Naive thymus-derived CD4-positive, alpha-beta T cell (primary cell): ENCODE results near the gene UBC. TPM values are rescaled to one million over a fixed set of nuclear protein-coding genes. Genes with fewer than 3 reads are reported as not detected.

Source experiments
- ATAC-seq: fragments of 150-1000 bp; cut with Tn5 transposase; 2 replicates; pipeline ENCODE4 v1.10.0; 2021; ENCODE audit warnings: mild to moderate bottlenecking, moderate library complexity
- CTCF ChIA-PET: fragments of 350-600 bp; sonication (Branson Sonifier 250); formaldehyde crosslinking; loops from one replicate; lab custom pipeline; 2021; ENCODE audit warnings: antibody characterized with exemption; lab: Charles Lee
- POLR2A ChIA-PET: fragments of 350-600 bp; sonication (Branson Sonifier 250); formaldehyde crosslinking; loops from one replicate; lab custom pipeline; 2021; ENCODE audit warnings: antibody characterized with exemption, inconsistent platforms; lab: Charles Lee
- DNase-seq, 9 donors: peaks; one replicate each; pipeline versions ENCODE4 v3.0.0 to v3.0.0-alpha.2; 2020 to 2022; ENCODE audit warnings: mixed read lengths in 1 of 9
- H3K27ac ChIP-seq: one replicate; pipeline ENCODE4 v1.7.0; 2013; ENCODE audit warnings: mild to moderate bottlenecking, low read depth, low read length, moderate library complexity
- H3K27me3 ChIP-seq, 2 donors: one replicate each; pipeline ENCODE4 v1.7.0; 2013; ENCODE audit warnings: low read length in 2 of 2, mild to moderate bottlenecking in 2 of 2, moderate library complexity in 2 of 2; ENCODE audit not compliant: control insufficient read depth in 2 of 2, insufficient read depth in 2 of 2
- H3K36me3 ChIP-seq, 3 experiments: 1 replicate in 2 of 3; 2 replicates in 1 of 3; pipeline ENCODE4 v1.7.0; 2013; ENCODE audit warnings: low read length in 3 of 3, mild to moderate bottlenecking in 3 of 3, moderate library complexity in 1 of 3; ENCODE audit not compliant: insufficient read depth in 3 of 3, control insufficient read depth in 2 of 3
- H3K4me1 ChIP-seq, 2 donors: one replicate each; pipeline ENCODE4 v1.7.0; 2013; ENCODE audit warnings: low read length in 2 of 2, mild to moderate bottlenecking in 2 of 2, moderate library complexity in 1 of 2; ENCODE audit not compliant: control insufficient read depth in 2 of 2, insufficient read depth in 2 of 2
- H3K4me3 ChIP-seq: 2 replicates; pipeline ENCODE4 v1.7.0; 2013; ENCODE audit warnings: mild to moderate bottlenecking, low read length
- H3K9me3 ChIP-seq, 3 experiments: 1 replicate in 2 of 3; 2 replicates in 1 of 3; pipeline ENCODE4 v1.7.0; 2013; ENCODE audit warnings: low read length in 3 of 3; ENCODE audit not compliant: control insufficient read depth in 2 of 3
- H3K27ac Mint-ChIP-seq, 9 donors: one replicate each; pipeline ENCODE4 v1.8.0; 2020 to 2022; ENCODE audit warnings: mixed read lengths in 9 of 9, mild to moderate bottlenecking in 8 of 9, moderate library complexity in 5 of 9, inconsistent platforms in 2 of 9
- H3K27me3 Mint-ChIP-seq, 5 donors: one replicate each; pipeline ENCODE4 v1.8.0; 2021 to 2022; ENCODE audit warnings: mixed read lengths in 5 of 5, mild to moderate bottlenecking in 1 of 5
- H3K36me3 Mint-ChIP-seq, 5 donors: one replicate each; pipeline ENCODE4 v1.8.0; 2020 to 2022; ENCODE audit warnings: mixed read lengths in 5 of 5, mild to moderate bottlenecking in 3 of 5, inconsistent platforms in 1 of 5
- H3K4me1 Mint-ChIP-seq, 7 donors: one replicate each; pipeline ENCODE4 v1.8.0; 2020 to 2022; ENCODE audit warnings: mixed read lengths in 7 of 7, mild to moderate bottlenecking in 3 of 7, inconsistent platforms in 1 of 7
- H3K4me3 Mint-ChIP-seq, 10 donors: one replicate each; pipeline ENCODE4 v1.8.0; 2020 to 2022; ENCODE audit warnings: mild to moderate bottlenecking in 10 of 10, mixed read lengths in 10 of 10, moderate library complexity in 6 of 10, inconsistent platforms in 2 of 10
- H3K9me3 Mint-ChIP-seq, 11 donors: one replicate each; pipeline ENCODE4 v1.8.0; 2020 to 2022; ENCODE audit warnings: mixed read lengths in 11 of 11, mild to moderate bottlenecking in 4 of 11, inconsistent platforms in 1 of 11, moderate library complexity in 1 of 11
- intact Hi-C, 2 donors: fragments of 100-400 bp; cut with micrococcal nuclease; formaldehyde crosslinking; loops; one replicate each; pipeline ENCODE4 v1.15.1; 2023
- polyA plus RNA-seq, 2 donors: library from polyadenylated mRNA; unstranded; fragments of 300-500 nt; fragmentation: Illumina TruSeq; gene quantifications; one replicate each; pipeline ENCODE4 v1.2.3, GENCODE V29; 2021
- total RNA-seq, 6 experiments: library from RNA in 5 of 6; stranded (reverse) in 5 of 6; gene quantifications; 1 replicate in 5 of 6; 2 replicates in 1 of 6; pipeline ENCODE4 v1.2.3 and lab custom pipeline; 2021 to 2026

Gene UBC
- total and polyA plus RNA-seq, 7 experiments from 2014 or later: 753 to 1,865 (median 945) TPM

DNA sequence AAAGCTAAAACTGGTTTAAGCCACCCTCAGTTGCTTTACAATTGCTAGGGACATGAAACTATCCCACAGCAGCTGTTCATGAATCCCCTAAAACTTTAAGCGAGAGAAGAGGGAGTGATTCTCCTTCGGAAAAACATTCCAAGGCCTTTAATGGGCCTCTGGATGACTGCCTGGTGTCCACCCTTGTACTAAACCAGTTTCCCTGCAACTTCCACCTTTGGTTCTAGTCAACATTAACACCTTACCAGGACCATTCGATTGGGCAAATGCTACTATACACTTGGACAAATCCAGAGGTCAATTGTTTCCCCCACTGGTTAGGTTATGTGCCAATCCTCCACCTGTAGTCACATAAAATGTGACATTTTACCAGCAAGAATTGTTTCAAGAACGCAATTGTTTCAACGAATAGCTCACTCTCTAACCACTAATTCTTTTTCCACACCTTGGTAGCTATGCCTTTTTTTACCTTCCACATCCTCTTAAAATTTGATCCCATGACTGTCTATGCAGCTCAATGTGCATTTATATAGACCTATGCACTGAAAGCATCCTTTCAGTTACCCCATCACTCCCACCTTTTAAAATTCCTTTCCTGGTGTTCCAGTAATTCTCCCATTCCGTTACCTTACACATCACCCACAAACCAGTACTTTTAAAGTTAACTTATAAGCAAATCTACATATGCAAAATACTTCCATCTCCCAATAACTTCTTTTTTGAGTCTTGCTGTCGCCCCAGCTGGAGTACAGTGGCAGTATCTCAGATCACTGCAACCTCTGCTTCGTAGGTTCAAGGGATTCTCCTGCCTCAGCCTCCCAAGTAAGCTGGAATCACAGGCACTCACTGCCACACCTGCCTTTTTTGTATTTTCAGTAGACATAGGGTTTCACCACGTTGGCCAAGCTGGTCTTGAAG is 3.6 kb downstream of the UBC start:
- no peaks in the 10 kb centered on the region for H3K9me3 ChIP-seq
- H3K27ac ChIP-seq: no peak overlapping the region
- intact Hi-C loops: no loop called here
- DNase-seq (peak in 2 of 9 donors; percentile 10 to 26), ATAC-seq (no peak)
- H3K27me3 Mint-ChIP-seq: peaks cover 0 to 13% (median 0%) of the 10 kb centered on the region in 5 donors
- H3K27me3 ChIP-seq: no peaks in the 10 kb centered on the region
- H3K4me3 Mint-ChIP-seq: peak overlapping the region; percentile 20 to 84 (median 48)
- H3K4me1 ChIP-seq: peaks cover 15% of the 10 kb centered on the region in 2 donors
- H3K4me3 ChIP-seq: no peak overlapping the region
- ChIA-PET POLR2A (interaction anchor here (0.6 to 7.1 kb wide), 6 partner anchors 8 to 35 kb away, joined by 3 to 158 read pairs (median 16); no protein-coding TSS in a partner anchor), CTCF (interaction anchor here (0.6 to 7.3 kb wide), 2 partner anchors 29 to 96 kb away, joined by 3 to 167 read pairs; no protein-coding TSS in a partner anchor)
- H3K4me1 Mint-ChIP-seq: peaks cover 30 to 66% (median 58%) of the 10 kb centered on the region in 7 donors
- H3K9me3 Mint-ChIP-seq: peaks cover 0 to 28% (median 0%) of the 10 kb centered on the region in 11 donors
- H3K27ac Mint-ChIP-seq: peak overlapping the region; percentile 8 to 88 (median 38)
- H3K36me3 ChIP-seq: peaks cover 7 to 25% (median 8%) of the 10 kb centered on the region in 3 experiments
- H3K36me3 Mint-ChIP-seq: peaks cover 16 to 41% (median 33%) of the 10 kb centered on the region in 5 donors

- peaks cover 0 to 13% (median 0%) of the 10 kb centered on the region in 5 donors for H3K27me3 Mint-ChIP-seq
- ChIA-PET POLR2A (interaction anchor here (0.6 to 7.1 kb wide), 7 partner anchors 9 to 35 kb away, joined by 3 to 158 read pairs (median 11); no protein-coding TSS in a partner anchor), CTCF (interaction anchor here (0.6 to 7.3 kb wide), 3 partner anchors 30 to 101 kb away, joined by 3 to 167 read pairs (median 5); no protein-coding TSS in a partner anchor)
- intact Hi-C loops: loop anchor here in 1 of 2 donors (5.0 kb wide), 2 partner anchors 138 to 157 kb away; partner anchors contain the start of gene AACS
- peaks cover 7 to 25% (median 8%) of the 10 kb centered on the region in 3 experiments for H3K36me3 ChIP-seq
- peaks cover 32 to 58% (median 52%) of the 10 kb centered on the region in 7 donors for H3K4me1 Mint-ChIP-seq
- peaks cover 16 to 41% (median 33%) of the 10 kb centered on the region in 5 donors for H3K36me3 Mint-ChIP-seq
- ATAC-seq (no peak), DNase-seq (peak in 1 of 9 donors; percentile 3)
- H3K27ac ChIP-seq: no peak overlapping the region
- no peaks in the 10 kb centered on the region for H3K9me3 ChIP-seq
- H3K4me3 Mint-ChIP-seq: peak overlapping the region in 4 of 10 donors; percentile 18 to 84 (median 50)
- no peaks in the 10 kb centered on the region for H3K27me3 ChIP-seq
- no peak overlapping the region for H3K4me3 ChIP-seq
- H3K4me1 ChIP-seq: peaks cover 9 to 10% of the 10 kb centered on the region in 2 donors
- peaks cover 0 to 26% (median 0%) of the 10 kb centered on the region in 11 donors for H3K9me3 Mint-ChIP-seq
- H3K27ac Mint-ChIP-seq: peak overlapping the region in 7 of 9 donors; percentile 29 to 84 (median 56)
Observed at GRCh38 chr12:124909831-124910560, 4.5 kb downstream of the UBC start.

DNA sequence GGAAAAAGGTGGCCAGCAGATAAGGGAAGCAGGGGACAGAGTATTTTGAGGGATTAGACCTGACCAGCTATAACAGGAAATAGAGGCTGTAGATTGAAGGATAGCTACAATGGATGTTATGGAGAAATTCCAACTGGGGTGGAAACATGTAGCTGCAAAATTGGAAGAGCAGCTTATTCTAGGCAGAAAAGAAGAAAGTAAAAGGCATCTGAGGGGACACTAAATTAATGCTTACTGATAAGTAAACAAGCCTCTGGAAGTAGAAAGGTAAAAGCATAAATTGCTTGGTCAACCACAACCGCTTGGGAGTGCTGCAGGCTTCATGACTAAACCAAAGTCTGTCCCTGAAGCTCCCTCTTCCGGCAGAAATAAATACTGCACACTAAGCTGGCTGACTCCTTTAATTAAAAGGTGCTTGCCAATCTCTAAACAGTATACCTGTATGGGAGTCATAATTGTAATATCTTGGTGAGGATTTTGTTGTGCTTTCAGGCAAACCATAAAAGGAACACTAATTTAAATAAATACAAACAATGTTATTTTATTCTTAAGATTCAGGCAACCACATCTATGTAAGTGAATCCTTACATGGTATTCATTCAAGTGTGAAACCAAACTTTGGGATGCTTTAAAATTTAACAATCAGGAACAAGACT is 7.7 kb downstream of the UBC start:
- ChIA-PET CTCF (interaction anchor here (0.6 to 7.3 kb wide), 14 partner anchors 9 to 211 kb away, joined by 3 to 167 read pairs (median 6); partner anchors contain the start of gene UBC), POLR2A (interaction anchor here (0.7 to 4.6 kb wide), 8 partner anchors 9 to 143 kb away, joined by 3 to 62 read pairs (median 8); partner anchors contain the start of gene UBC)
- H3K4me1 Mint-ChIP-seq: peaks cover 21 to 33% (median 27%) of the 10 kb centered on the region in 7 donors
- no peaks in the 10 kb centered on the region for H3K27me3 ChIP-seq
- H3K27ac ChIP-seq: no peak overlapping the region
- H3K4me3 ChIP-seq: no peak overlapping the region
- H3K9me3 ChIP-seq: no peaks in the 10 kb centered on the region
- H3K9me3 Mint-ChIP-seq: peaks cover 0 to 8% (median 0%) of the 10 kb centered on the region in 11 donors
- H3K36me3 Mint-ChIP-seq: peaks cover 6 to 17% (median 10%) of the 10 kb centered on the region in 5 donors
- peaks cover 0 to 9% (median 8%) of the 10 kb centered on the region in 3 experiments for H3K36me3 ChIP-seq
- peak overlapping the region in 8 of 9 donors; percentile 1 to 67 (median 36) for H3K27ac Mint-ChIP-seq
- DNase-seq (peak; percentile 49 to 92 (median 89)), ATAC-seq (peak; percentile 90)
- intact Hi-C loops: loop anchor here (1.0 to 5.0 kb wide), 11 partner anchors 8 to 870 kb away; partner anchors contain the start of genes AACS (in 2 of the 2), DHX37 (in 1 of the 2), NCOR2 (in 1 of the 2) and SCARB1 (in 1 of the 2)
- no peaks in the 10 kb centered on the region for H3K27me3 Mint-ChIP-seq
- peak overlapping the region in 1 of 10 donors; percentile 4 for H3K4me3 Mint-ChIP-seq
- H3K4me1 ChIP-seq: peaks cover 4 to 10% of the 10 kb centered on the region in 2 donors

DNA sequence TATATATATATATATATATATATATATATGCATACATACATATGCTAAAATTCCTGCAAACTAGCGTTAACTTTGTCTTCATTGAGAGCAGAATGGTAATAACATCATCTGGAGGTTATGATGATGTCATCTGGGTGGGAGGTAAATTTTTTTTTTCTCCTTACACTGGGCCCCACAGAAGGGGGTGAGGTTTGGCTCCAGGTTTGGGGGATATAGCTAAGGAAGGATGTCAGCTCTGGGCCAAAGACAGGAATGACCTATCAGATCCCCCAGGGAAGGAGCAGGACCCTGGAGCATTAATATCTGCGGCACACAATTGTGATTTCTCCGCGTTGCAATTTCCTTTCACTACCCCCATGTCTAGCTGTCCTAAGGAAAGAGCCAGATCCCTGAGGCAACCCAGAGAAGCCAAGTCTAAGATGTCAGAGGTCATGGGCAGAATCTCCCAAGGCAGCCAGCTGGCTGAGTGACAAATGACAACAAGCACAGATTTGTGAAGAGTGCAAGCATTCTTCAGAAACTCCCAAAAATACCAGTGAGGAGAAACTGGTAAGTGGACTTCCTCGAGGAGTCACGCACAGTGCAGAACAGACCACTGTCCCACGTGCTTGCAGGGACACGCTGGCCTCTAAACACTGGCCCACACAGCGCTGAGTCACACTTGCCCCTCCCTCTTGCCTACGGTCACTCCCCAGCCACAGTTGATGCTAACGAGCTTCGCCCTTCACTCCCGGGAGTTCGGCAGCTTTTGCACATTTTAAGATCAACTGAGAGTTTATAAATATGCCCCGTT is 9.9 kb downstream of the UBC start:
- Mint-ChIP-seq H3K4me3 (no peak overlapping the region), H3K4me1 (peaks cover 6 to 12% (median 7%) of the 10 kb centered on the region in 7 donors), H3K27ac (peak overlapping the region in 1 of 9 donors; percentile 13), H3K9me3 (no peaks in the 10 kb centered on the region), H3K36me3 (no peaks in the 10 kb centered on the region), H3K27me3 (peaks cover 0 to 2% (median 0%) of the 10 kb centered on the region in 5 donors)
- Histone ChIP-seq H3K4me3 (no peak overlapping the region), H3K9me3 (no peaks in the 10 kb centered on the region), H3K27me3 (no peaks in the 10 kb centered on the region), H3K36me3 (no peaks in the 10 kb centered on the region), H3K27ac (no peak overlapping the region), H3K4me1 (peaks cover 0 to 4% of the 10 kb centered on the region in 2 donors)
- DNase-seq (peak in 1 of 9 donors; percentile 4), ATAC-seq (peak; percentile 45)
- ChIA-PET POLR2A (interaction anchor here (3.8 to 4.6 kb wide), 2 partner anchors 11 to 36 kb away, joined by 36 to 62 read pairs; partner anchors contain the start of gene UBC), CTCF (interaction anchor here (0.7 to 7.3 kb wide), 4 partner anchors 11 to 990 kb away, joined by 3 to 167 read pairs (median 16); partner anchors contain the start of gene UBC)
- intact Hi-C loops: loop anchor here in 1 of 2 donors (5.0 kb wide), 2 partner anchors 132 to 163 kb away; partner anchors contain the start of gene AACS

GRCh38 chr12:124902916-124903315 is 11.5 kb downstream of the UBC start:
- Histone ChIP-seq H3K27me3 (no peaks in the 10 kb centered on the region), H3K9me3 (no peaks in the 10 kb centered on the region), H3K4me1 (peaks cover 0 to 4% of the 10 kb centered on the region in 2 donors), H3K27ac (no peak overlapping the region), H3K36me3 (no peaks in the 10 kb centered on the region), H3K4me3 (no peak overlapping the region)
- peaks cover 0 to 2% (median 0%) of the 10 kb centered on the region in 5 donors for H3K27me3 Mint-ChIP-seq
- no peak overlapping the region for H3K27ac Mint-ChIP-seq
- intact Hi-C loops: no loop called here
- POLR2A ChIA-PET: interaction anchor here (1.1 to 1.4 kb wide), 2 partner anchors 16 to 37 kb away, joined by 3 to 4 read pairs; no protein-coding TSS in a partner anchor
- CTCF ChIA-PET: interaction anchor here (0.7 to 1.5 kb wide), 2 partner anchors 17 to 28 kb away, joined by 3 read pairs; no protein-coding TSS in a partner anchor
- no peak for ATAC-seq
- no peaks in the 10 kb centered on the region for H3K36me3 Mint-ChIP-seq
- H3K4me1 Mint-ChIP-seq: peaks cover 17 to 25% (median 18%) of the 10 kb centered on the region in 7 donors
- no peak for DNase-seq
- no peaks in the 10 kb centered on the region for H3K9me3 Mint-ChIP-seq
- H3K4me3 Mint-ChIP-seq: no peak overlapping the region
